WERI-Rb-1 (cell line): ENCODE results near the gene CHN1.
A peak's percentile ranks its signal among the peaks of the same experiment; 100 is the strongest.

ENCODE experiments used
- DNase-seq: peaks from one replicate; pipeline ENCODE4 v3.0.0-alpha.2; 2020
- H3K27ac ChIP-seq: fragments of 250-450 bp; sonication (Bioruptor Pico); 2 replicates; pipeline ENCODE4 v1.5.1; 2020; ENCODE audit warnings: mild to moderate bottlenecking, moderate library complexity
- H3K27me3 ChIP-seq: fragments of 250-450 bp; sonication (Bioruptor Pico); 2 replicates; pipeline ENCODE4 v1.5.1; 2021; ENCODE audit warnings: mild to moderate bottlenecking, low read depth, moderate library complexity; ENCODE audit not compliant: insufficient read depth, severe bottlenecking
- H3K36me3 ChIP-seq: fragments of 250-450 bp; sonication (Bioruptor Pico); 2 replicates; pipeline ENCODE4 v1.5.1; 2020; ENCODE audit warnings: mild to moderate bottlenecking, moderate library complexity
- H3K4me3 ChIP-seq: 2 replicates; pipeline ENCODE4 v1.5.1; 2011; ENCODE audit warnings: low read depth, mild to moderate bottlenecking, control low read depth, low read length
- H3K9me3 ChIP-seq: fragments of 250-450 bp; sonication (Bioruptor Pico); 2 replicates; pipeline ENCODE4 v1.5.1; 2021; ENCODE audit warnings: mild to moderate bottlenecking, moderate library complexity; ENCODE audit not compliant: severe bottlenecking
- TF ChIP-seq, protein P1 (sequence below): IDR thresholded peaks from 2 replicates; pipeline ENCODE4 v1.5.1; 2011; ENCODE audit warnings: low read depth, mild to moderate bottlenecking, control low read depth, inconsistent platforms, low read length

Gene CHN1

DNA sequence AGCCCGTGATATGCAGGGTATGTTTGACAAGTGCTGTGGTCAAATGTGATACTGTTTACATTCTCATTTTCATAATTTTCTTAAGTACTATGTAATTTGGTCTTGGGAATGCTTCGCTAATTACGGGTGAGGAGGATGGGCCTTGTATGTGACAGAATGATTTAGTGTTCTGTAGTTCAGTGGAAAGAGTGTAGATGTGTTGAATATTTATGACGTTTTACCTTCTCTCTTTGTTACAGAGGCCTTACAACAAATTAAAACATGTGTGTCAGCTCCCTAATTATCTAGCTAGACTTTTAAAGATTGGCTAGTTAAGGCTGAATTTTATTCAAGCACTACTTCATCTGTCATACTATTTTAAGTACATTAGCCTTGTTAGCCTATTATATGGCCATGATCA, 230.3 kb downstream of the CHN1 start:
- Histone ChIP-seq H3K36me3 (no peaks in the 10 kb centered on the region), H3K4me3 (no peak overlapping the region), H3K9me3 (no peaks in the 10 kb centered on the region), H3K27me3 (no peaks in the 10 kb centered on the region), H3K27ac (no peak overlapping the region)
- no peak for DNase-seq
- TF ChIP-seq, protein P1, sequence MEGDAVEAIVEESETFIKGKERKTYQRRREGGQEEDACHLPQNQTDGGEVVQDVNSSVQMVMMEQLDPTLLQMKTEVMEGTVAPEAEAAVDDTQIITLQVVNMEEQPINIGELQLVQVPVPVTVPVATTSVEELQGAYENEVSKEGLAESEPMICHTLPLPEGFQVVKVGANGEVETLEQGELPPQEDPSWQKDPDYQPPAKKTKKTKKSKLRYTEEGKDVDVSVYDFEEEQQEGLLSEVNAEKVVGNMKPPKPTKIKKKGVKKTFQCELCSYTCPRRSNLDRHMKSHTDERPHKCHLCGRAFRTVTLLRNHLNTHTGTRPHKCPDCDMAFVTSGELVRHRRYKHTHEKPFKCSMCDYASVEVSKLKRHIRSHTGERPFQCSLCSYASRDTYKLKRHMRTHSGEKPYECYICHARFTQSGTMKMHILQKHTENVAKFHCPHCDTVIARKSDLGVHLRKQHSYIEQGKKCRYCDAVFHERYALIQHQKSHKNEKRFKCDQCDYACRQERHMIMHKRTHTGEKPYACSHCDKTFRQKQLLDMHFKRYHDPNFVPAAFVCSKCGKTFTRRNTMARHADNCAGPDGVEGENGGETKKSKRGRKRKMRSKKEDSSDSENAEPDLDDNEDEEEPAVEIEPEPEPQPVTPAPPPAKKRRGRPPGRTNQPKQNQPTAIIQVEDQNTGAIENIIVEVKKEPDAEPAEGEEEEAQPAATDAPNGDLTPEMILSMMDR = no peak

DNA sequence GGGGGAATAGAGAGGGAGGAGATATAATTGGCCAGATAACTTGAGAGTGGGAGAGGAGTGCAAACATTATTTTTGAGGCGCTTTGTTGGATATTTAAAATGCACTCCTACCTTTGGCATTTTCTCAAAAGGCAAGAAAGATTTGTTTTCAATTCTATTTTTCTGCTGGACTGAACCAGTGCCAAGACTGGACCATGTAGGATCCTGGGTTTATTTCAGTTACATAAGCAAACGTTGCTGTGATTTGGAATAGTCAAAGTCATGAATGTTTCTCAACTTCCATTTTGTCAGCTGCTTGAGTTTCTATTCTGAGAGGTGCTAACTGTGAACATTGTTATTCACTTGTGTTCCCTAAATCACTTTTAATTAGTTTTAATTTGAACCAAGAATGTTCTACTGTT, 232.0 kb downstream of the CHN1 start:
- no peaks in the 10 kb centered on the region for H3K9me3 ChIP-seq
- H3K36me3 ChIP-seq = no peaks in the 10 kb centered on the region
- no peaks in the 10 kb centered on the region for H3K27me3 ChIP-seq
- H3K4me3 ChIP-seq = no peak overlapping the region
- no peak for DNase-seq
- H3K27ac ChIP-seq = no peak overlapping the region
- TF ChIP-seq, protein P1 = no peak

DNA sequence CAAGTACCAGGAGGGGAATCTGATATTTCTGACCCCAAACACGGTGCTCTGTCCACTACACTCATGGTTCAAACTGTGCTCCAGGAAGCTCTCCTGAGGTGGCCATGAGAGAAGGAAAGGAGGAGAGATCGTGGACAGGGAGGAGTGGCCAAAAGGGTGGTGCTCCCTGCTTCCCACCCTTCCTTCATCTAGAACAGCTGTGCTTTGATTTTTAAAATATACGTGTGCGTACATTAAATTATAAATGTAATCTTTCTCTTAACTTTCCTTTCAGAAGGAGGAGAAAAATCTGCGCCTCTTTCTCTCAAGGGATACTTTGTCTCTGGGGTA, 232.7 kb downstream of the CHN1 start:
- TF ChIP-seq, protein P1 = no peak
- no peak overlapping the region for H3K27ac ChIP-seq
- no peak overlapping the region for H3K4me3 ChIP-seq
- H3K9me3 ChIP-seq = no peaks in the 10 kb centered on the region
- no peaks in the 10 kb centered on the region for H3K36me3 ChIP-seq
- H3K27me3 ChIP-seq = no peaks in the 10 kb centered on the region
- no peak for DNase-seq

DNA sequence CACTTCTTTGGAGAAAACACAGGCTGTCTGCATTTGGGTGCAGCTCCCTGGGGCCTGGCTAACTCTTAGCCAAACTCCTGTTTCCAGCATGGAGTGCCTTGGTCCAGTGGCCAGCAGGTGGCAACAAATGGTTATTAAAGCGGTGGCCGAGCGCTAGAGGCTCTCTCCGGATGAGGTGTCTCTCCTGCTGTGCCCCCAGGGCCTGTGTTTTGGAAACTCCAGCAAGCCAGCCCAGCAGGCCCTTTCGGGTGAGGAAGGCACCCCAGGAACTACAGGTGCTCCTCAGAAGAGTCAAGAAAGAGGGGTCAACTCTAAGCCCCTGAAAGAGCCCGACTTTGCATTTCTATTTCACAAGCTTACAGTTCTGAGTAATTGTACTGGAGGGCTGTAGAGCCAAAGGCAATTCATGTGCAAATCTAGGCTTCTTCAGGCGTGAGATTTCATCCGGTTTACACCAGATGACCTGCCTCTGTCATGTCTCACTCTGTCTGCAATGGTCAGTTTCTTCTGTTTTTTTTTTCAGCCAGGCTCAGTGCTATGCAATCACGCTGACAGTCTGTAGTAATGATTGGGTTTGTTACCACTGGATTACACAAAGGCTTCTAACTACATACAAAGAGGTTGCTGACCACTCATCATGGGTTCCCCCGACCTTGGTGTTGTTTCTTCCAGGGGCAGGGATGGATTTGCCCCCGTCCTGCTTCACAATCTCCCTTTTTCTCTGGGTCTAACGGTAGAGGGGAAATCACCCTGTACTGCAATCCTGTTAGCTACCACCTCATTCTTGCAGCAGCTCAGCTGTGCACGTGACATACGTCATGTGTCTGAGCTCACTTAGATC, 233.3 kb downstream of the CHN1 start:
- TF ChIP-seq, protein P1 = peak; percentile 90
- peak; percentile 84 for DNase-seq
- H3K27ac ChIP-seq = no peak overlapping the region
- no peaks in the 10 kb centered on the region for H3K9me3 ChIP-seq
- H3K36me3 ChIP-seq = no peaks in the 10 kb centered on the region
- no peak overlapping the region for H3K4me3 ChIP-seq
- H3K27me3 ChIP-seq = no peaks in the 10 kb centered on the region

DNA sequence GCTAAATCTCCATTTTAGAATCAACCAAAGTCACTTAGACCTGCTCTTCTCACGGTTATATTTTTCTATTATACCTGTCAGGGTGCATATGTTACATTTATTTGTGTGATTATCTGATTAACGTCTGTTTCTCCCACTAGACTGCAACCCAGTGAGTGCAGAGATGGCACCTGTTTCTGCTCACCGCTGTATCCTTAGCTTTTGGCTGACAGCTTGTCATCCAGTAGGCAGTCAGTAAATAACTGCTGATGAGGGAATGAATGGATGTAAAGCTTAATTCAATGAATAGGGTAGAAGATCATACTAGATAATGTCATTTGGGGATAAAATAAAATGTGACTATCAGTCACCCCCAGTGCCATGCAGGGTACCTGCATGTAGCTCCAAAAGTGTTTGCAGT, 234.0 kb downstream of the CHN1 start:
- no peak overlapping the region for H3K27ac ChIP-seq
- H3K36me3 ChIP-seq = no peaks in the 10 kb centered on the region
- H3K9me3 ChIP-seq = no peaks in the 10 kb centered on the region
- H3K4me3 ChIP-seq = no peak overlapping the region
- DNase-seq = no peak
- no peaks in the 10 kb centered on the region for H3K27me3 ChIP-seq
- TF ChIP-seq, protein P1 = no peak

DNA sequence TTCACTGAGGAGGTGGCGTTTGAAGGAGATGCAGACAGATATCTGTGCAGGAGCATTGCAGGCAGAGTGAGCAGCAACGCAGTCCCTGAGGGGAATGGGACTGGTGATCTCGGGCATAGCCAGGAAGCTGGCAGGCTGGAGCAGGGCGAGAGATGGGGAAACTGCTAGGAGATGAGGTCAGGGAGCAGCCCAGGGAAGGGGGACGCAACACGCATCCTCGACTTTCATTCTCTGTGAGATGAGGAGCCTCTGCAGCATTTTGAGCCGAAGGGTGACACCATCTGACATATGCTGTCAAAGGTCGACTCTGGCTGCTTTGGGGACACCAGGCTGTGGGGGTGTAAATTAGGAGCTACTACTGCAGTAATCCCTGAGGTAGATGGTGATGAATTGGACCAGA, 236.6 kb downstream of the CHN1 start:
- peak; percentile 58 for DNase-seq
- TF ChIP-seq, protein P1 = no peak
- Histone ChIP-seq H3K27me3 (no peaks in the 10 kb centered on the region), H3K4me3 (peak overlapping the region; percentile 22), H3K27ac (no peak overlapping the region), H3K36me3 (no peaks in the 10 kb centered on the region), H3K9me3 (no peaks in the 10 kb centered on the region)
